Vagina (tissue), 2 donors: Measurements from ENCODE around the gene RCAN2.

Source experiments
- POLR2AphosphoS5 ChIP-seq, 2 donors: sonication (generic); formaldehyde crosslinking; IDR thresholded peaks; one replicate each; pipeline ENCODE4 v1.9.0; 2017; ENCODE audit warnings: antibody characterized with exemption in 2 of 2, mild to moderate bottlenecking in 2 of 2, low read depth in 1 of 2; ENCODE audit not compliant: insufficient read depth in 1 of 2
- TF ChIP-seq, protein P1 (sequence below), 3 experiments: fragments of 450-650 bp in 2 of 3; fragments of 200-600 bp in 1 of 3; sonication (generic) in 1 of 3; IDR thresholded peaks; one replicate each; pipeline ENCODE4 v1.5.1; 2017 to 2019; ENCODE audit warnings: antibody characterized with exemption in 3 of 3, mild to moderate bottlenecking in 2 of 3, moderate library complexity in 2 of 3

DNA sequence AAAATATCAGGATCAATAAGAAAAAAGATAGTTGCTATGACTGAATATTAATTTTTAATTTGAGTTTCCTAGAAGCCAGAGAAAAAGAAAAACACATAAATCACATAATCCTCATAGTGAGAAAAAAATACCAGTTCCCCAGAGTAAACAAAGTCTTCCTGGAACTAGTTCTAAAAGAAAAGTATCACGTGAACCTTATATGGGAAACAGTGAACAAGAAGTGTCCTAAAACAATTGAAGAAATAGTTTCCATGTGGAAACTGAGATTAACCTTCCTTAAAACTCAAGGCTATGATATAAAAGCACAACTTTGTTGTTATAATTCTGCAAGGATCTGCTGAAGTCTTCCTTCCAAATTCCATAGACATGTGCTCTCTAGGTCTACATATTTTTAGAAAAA, 50.6 kb downstream of the RCAN2 start:
- TF ChIP-seq, protein P1, sequence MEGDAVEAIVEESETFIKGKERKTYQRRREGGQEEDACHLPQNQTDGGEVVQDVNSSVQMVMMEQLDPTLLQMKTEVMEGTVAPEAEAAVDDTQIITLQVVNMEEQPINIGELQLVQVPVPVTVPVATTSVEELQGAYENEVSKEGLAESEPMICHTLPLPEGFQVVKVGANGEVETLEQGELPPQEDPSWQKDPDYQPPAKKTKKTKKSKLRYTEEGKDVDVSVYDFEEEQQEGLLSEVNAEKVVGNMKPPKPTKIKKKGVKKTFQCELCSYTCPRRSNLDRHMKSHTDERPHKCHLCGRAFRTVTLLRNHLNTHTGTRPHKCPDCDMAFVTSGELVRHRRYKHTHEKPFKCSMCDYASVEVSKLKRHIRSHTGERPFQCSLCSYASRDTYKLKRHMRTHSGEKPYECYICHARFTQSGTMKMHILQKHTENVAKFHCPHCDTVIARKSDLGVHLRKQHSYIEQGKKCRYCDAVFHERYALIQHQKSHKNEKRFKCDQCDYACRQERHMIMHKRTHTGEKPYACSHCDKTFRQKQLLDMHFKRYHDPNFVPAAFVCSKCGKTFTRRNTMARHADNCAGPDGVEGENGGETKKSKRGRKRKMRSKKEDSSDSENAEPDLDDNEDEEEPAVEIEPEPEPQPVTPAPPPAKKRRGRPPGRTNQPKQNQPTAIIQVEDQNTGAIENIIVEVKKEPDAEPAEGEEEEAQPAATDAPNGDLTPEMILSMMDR (IDR thresholded peaks at IDR 0.05), result no peak
- TF ChIP-seq POLR2AphosphoS5 (IDR thresholded peaks at IDR 0.05; ENCODE audit: insufficient read depth in 1 of 2, low read depth in 1 of 2), result no peak
